Hypothalamus (tissue), 51 donors: ENCODE results near the gene BTK.

Experiments
- DNase-seq, 51 donors: peaks; one replicate each; lab custom pipeline; 2025; lab: John Stamatoyannopoulos, UW

The BTK gene

GRCh38 chrX:101385795-101386541 lies at the start of gene BTK:
Gene BTK, minus strand, starts transcription at chrX:101386191. Its CDS starts 10,907 bp downstream, at chrX:101375284.
- DNase-seq, result peak in 5 of 51 donors; percentile 0 to 1 (median 0)

GRCh38 chrX:101430457-101431078 lies 44.6 kb upstream of the BTK start:
- DNase-seq, result no peak

DNA sequence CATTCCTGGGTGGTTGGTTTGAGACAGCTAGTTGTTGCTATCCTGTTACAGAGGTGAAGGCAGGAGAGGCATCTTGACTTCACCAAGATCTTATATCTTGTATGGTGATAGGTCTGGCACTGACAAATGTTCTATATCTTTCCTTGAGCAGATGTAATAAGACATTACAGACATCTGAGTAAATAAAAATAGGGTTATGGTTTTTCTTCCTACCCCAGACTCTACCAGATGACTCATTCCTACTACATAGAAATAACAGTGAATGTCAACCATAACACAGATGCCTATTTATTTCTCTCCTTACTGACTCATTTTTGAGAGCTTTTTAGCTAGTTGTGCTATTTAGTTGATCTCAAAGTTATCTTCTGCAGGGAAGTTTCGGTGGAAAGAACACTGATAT lies 43.9 kb upstream of the BTK start:
- DNase-seq, result no peak

GRCh38 chrX:101427954-101428353 lies 42.0 kb upstream of the BTK start:
- no peak for DNase-seq

DNA sequence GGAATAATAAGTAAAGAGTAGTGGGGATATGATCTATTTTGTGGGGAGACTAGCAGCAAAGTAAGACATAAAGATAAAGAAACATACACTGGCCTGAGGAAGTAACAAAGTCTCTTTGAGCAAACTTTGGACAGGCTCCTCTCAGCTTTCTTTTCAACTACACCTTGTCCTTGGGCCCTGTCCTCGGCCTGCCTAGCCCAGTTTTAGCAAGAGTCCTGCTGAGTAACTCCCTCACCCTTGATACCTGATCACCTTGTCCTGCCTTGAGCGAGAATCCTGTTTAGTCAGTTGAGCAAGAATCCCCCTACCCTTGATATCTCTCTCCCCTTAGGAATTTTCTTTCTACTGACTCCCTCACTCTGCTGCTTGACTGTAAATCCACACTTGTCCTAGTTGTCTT lies 33.5 kb upstream of the BTK start:
- no peak for DNase-seq

GRCh38 chrX:101417981-101418841 lies 32.2 kb upstream of the BTK start:
- DNase-seq, result peak; percentile 2 to 67 (median 34)

- no peak for DNase-seq
Measured at GRCh38 chrX:101417190-101417589, 31.2 kb upstream of the BTK start.

DNA sequence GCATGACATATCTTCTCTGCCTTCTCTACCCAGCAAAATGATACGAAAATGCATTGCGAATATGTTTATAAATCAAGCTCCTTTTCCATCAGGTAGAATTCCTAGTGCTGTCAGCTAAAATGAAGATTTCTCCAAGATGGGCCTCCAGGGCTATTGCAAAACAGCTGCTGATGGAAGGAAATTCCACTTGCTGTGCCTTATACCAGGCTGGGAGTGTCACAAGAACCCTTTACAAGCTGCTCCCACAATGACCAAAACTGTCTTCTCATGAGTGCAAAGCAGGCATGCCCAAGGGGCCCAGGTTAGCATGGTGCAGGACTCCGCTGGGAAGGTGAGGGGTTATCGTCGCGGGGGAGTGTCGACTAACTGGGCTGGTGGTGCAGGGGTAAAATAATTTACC lies 30.7 kb upstream of the BTK start:
- DNase-seq, result no peak

DNA sequence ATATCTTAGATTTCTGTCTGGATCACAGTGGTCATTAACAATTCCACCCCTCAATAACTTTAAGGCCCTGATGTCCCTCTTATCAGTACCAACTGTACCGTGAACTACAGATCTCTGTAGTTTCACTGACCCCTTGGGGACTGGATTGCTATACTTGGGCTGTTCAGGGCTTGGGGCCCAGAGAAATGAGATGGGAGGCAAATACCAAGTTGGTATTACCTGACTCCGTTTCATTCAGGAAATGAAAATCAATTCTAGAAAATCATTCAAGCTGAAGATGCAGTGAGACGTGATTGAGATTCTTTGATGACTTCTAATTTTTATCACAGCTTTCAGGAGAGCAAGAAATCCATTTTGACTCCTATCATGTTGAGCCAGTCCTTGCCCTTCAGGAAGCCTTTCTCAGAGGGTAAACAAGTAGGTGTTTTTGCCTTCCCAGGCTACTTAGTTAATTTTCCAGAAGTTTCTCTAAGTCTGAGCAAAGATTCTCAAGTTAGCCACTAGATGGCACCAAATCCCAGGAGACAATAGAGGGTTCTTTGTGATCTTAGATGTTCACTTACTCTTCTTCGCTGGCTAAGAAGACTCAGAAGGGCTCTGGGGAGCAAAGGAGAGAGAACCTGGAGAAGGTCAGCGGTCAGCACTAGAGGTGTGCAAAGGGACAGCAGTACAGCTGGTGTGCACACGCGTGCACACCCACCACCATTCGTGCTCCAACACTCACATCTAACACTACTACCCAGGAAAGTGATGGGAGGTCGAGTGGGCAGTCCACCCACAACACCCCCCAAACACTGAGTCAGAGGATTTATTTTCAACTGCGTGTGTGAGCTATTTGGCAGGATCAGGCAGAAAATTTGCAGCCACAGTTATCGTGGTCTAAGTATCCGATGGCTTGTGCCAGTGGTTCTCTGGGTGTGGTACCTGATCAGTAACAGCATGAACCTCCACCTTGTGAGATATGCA lies 29.5 kb upstream of the BTK start:
- peak in 19 of 51 donors; percentile 0 to 49 (median 6) for DNase-seq

- no peak for DNase-seq
Measured at GRCh38 chrX:101411984-101412383, 26.0 kb upstream of the BTK start.

DNA sequence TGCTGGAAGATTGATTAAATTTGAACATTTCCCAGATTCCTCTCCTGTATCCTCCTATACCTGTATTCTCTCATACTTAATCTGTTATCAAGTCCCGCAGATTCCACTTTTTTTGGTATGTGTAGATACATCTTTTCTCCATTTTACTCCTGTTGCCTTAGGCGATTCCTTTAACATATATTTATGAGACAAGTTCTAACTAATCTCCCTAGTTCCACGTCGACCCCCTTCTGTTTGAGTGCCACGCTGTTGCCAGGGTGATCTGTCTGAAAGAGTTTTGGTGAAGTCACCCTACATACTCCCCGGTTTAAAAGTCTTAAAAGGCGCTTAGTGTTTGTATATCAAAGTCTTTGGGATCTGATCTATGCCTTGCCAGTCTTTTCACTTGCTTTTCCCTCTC lies 24.5 kb upstream of the BTK start:
- no peak for DNase-seq

DNA sequence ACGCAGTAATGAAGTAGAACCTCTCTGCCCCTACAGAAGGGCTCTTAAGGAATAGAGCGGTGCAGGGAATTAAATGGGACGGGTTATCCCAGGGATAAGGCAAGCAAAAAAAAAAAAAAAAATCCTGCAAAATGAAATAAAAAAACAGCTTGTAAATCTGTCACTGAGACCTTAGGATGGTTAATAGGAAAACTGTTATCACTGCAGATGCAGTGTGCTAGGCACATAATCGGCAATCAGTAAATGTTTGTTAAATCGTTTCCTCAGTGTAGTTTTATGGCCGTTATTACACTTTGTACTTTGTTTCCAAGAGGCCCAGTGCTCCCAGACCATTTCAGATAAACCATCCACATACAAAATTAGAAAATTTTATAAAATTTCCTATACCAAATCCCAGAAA lies 23.1 kb upstream of the BTK start:
- no peak for DNase-seq

- no peak for DNase-seq
Measured at GRCh38 chrX:101408532-101408841, 22.5 kb upstream of the BTK start.

- DNase-seq, result peak; percentile 20 to 92 (median 76)
Measured at GRCh38 chrX:101407748-101408531, 21.9 kb upstream of the BTK start, which contains the start of the genes GLA and HNRNPH2. Gene GLA, minus strand, starts transcription at chrX:101407925. Its CDS starts 22 bp downstream, at chrX:101407903. Gene HNRNPH2, plus strand, starts transcription at chrX:101408222. Its CDS starts 3,767 bp downstream, at chrX:101411989.

- peak in 2 of 51 donors; percentile 31 to 49 for DNase-seq
Measured at GRCh38 chrX:101407167-101407747, 21.3 kb upstream of the BTK start.

DNA sequence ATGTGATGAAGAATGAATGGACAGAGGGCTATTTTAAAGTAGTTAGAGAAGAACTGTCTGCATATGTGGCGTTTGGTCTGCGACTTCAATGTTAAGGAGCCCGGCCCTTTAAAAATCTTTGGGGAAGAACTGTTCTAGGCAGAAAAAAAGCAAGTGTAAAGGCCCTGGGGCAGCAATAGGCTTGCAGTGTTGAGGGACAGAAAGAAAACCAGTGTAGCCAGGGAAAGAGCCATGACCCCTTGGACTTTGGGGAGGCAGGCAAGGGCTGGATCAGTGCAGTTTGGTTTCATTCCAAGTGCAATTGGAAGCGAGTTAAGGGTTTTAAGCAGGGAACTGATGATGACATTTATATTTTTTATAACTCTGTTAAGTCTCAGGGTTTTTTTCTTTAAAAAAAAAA lies 13.8 kb upstream of the BTK start:
- DNase-seq, result no peak

GRCh38 chrX:101398694-101399093 lies 12.7 kb upstream of the BTK start:
- no peak for DNase-seq

DNA sequence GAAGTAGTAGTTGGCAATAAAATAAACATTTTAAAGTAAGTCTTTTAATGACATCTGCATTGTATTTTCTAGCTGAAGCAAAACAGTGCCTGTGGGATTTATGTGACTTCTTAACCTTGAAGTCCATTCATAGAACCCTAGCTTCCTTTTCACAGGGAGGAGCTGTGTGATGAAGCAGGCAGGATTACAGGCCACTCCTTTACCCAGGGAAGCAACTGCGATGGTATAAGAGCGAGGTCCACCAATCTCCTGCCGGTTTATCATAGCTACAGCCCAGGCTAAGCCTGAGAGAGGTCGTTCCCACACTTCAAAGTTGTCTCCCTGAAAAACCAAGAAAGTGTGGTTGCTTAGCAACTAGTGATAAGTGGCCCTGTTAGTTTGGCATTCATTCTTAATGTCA lies 11.8 kb upstream of the BTK start:
- no peak for DNase-seq

DNA sequence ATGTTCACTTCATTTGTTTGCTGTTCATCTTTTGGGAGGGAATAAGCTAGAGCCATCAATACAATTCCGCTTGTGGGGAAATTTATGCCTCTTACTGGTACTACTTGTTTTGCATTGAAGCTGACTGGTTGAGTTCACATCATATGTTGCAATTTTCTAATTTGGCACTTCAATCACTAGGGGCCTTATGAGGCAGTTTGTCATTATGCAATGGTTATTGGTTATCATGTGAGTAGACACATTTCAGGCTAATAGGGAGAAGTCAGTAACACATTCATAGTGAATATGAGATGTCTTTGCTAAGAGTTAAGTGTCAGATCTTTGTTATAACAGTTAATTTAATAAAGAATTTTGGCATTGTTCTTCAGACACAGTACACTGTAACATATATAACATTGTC lies 9.8 kb upstream of the BTK start:
- no peak for DNase-seq
